ENCODE data around the gene IL17RD. TPM values are rescaled to one million over a fixed set of nuclear protein-coding genes. Genes with fewer than 3 reads are reported as not detected.

IL17RD gene
- total RNA-seq, 2 experiments from 2014 or later = not detected

- ChIA-PET CTCF (no interaction called here), POLR2A (interaction anchor here (0.7 kb wide), 1 partner anchor 21 kb away, joined by 3 read pairs; no protein-coding TSS in a partner anchor)
- H3K27me3 Mint-ChIP-seq = peaks cover 5% of the 10 kb centered on the region
- TF ChIP-seq, protein P1, sequence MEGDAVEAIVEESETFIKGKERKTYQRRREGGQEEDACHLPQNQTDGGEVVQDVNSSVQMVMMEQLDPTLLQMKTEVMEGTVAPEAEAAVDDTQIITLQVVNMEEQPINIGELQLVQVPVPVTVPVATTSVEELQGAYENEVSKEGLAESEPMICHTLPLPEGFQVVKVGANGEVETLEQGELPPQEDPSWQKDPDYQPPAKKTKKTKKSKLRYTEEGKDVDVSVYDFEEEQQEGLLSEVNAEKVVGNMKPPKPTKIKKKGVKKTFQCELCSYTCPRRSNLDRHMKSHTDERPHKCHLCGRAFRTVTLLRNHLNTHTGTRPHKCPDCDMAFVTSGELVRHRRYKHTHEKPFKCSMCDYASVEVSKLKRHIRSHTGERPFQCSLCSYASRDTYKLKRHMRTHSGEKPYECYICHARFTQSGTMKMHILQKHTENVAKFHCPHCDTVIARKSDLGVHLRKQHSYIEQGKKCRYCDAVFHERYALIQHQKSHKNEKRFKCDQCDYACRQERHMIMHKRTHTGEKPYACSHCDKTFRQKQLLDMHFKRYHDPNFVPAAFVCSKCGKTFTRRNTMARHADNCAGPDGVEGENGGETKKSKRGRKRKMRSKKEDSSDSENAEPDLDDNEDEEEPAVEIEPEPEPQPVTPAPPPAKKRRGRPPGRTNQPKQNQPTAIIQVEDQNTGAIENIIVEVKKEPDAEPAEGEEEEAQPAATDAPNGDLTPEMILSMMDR (IDR thresholded peaks at IDR 0.05) = no peak
- peaks cover 5% of the 10 kb centered on the region for H3K4me1 ChIP-seq (ENCODE audit: insufficient read depth, low read length)
- H3K9me3 Mint-ChIP-seq = no peaks in the 10 kb centered on the region
- H3K27me3 ChIP-seq (ENCODE audit: control insufficient read depth in 1 of 2, insufficient read depth in 2 of 2, low read length in 2 of 2) = peaks cover 0 to 9% of the 10 kb centered on the region in 2 experiments
- H3K36me3 Mint-ChIP-seq (ENCODE audit: low read depth) = no peaks in the 10 kb centered on the region
- DNase-seq (no peak), ATAC-seq (ENCODE audit: poor library complexity) (no peak)
- no peak overlapping the region for H3K27ac Mint-ChIP-seq
- H3K27ac ChIP-seq (ENCODE audit: low read depth in 1 of 2, low read length in 2 of 2) = no peak overlapping the region
- H3K36me3 ChIP-seq (ENCODE audit: insufficient read depth, low read length) = no peaks in the 10 kb centered on the region
- H3K4me1 Mint-ChIP-seq (ENCODE audit: low read depth) = no peaks in the 10 kb centered on the region
- H3K4me3 Mint-ChIP-seq = no peak overlapping the region
- intact Hi-C loops (cut with DNase I, micrococcal nuclease) = no loop called here
- no peaks in the 10 kb centered on the region for H3K9me3 ChIP-seq (ENCODE audit: control insufficient read depth in 1 of 2, insufficient read depth in 1 of 2, low read length in 2 of 2)
- H3K4me3 ChIP-seq (ENCODE audit: low read length) = no peak overlapping the region
These were observed 34.0 kb downstream of the IL17RD start for GRCh38 chr3:57131210-57131588.

DNA sequence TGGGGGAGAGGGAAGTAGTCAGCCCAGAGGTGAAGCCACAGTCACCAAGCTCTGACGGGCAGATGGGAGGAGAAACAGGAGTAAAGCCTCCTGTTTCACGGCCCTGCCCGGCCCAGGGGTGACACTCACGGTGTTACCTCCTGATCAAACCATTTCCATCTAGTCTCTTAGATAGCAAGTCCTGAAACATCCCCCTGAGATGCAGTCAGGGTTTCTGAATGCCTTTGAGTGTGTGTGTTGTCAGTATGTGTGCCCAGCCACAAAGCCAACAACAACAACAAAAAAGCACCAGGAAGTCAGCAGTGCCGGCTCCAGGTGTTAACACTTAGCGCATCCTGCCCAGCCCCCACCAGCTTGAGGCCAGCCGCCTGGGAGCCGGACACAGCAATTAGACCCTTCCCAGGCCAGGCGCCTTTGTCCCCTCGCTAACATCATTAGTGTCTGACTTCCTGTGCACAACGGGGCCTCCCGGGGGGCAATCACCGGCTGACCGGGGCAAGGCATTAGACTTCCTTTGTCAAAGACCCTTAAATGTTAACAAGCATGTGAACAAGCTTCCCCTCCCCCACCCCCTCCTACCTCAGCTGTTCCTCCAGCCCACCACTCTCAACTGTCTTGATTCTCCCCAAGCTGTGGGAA, 34.5 kb downstream of the IL17RD start:
- H3K9me3 Mint-ChIP-seq = no peaks in the 10 kb centered on the region
- peaks cover 5% of the 10 kb centered on the region for H3K27me3 Mint-ChIP-seq
- CTCF ChIA-PET = no interaction called here
- intact Hi-C loops (cut with DNase I, micrococcal nuclease) = no loop called here
- Histone ChIP-seq H3K4me3 (ENCODE audit: low read length) (no peak overlapping the region), H3K36me3 (ENCODE audit: insufficient read depth, low read length) (no peaks in the 10 kb centered on the region), H3K4me1 (ENCODE audit: insufficient read depth, low read length) (peaks cover 5% of the 10 kb centered on the region), H3K27ac (ENCODE audit: low read depth in 1 of 2, low read length in 2 of 2) (no peak overlapping the region), H3K9me3 (ENCODE audit: control insufficient read depth in 1 of 2, insufficient read depth in 1 of 2, low read length in 2 of 2) (no peaks in the 10 kb centered on the region), H3K27me3 (ENCODE audit: control insufficient read depth in 1 of 2, insufficient read depth in 2 of 2, low read length in 2 of 2) (peaks cover 0 to 9% of the 10 kb centered on the region in 2 experiments)
- H3K4me1 Mint-ChIP-seq (ENCODE audit: low read depth) = no peaks in the 10 kb centered on the region
- H3K27ac Mint-ChIP-seq = no peak overlapping the region
- DNase-seq (no peak), ATAC-seq (ENCODE audit: poor library complexity) (no peak)
- TF ChIP-seq, protein P1 (IDR thresholded peaks at IDR 0.05) = no peak
- no peaks in the 10 kb centered on the region for H3K36me3 Mint-ChIP-seq (ENCODE audit: low read depth)
- no peak overlapping the region for H3K4me3 Mint-ChIP-seq
- POLR2A ChIA-PET = interaction anchor here (0.7 kb wide), 1 partner anchor 20 kb away, joined by 3 read pairs; no protein-coding TSS in a partner anchor

- Mint-ChIP-seq H3K27me3 (peaks cover 5% of the 10 kb centered on the region), H3K4me3 (no peak overlapping the region), H3K27ac (no peak overlapping the region), H3K36me3 (ENCODE audit: low read depth) (no peaks in the 10 kb centered on the region), H3K9me3 (no peaks in the 10 kb centered on the region), H3K4me1 (ENCODE audit: low read depth) (no peaks in the 10 kb centered on the region)
- TF ChIP-seq, protein P1 (IDR thresholded peaks at IDR 0.05) = no peak
- no peaks in the 10 kb centered on the region for H3K36me3 ChIP-seq (ENCODE audit: insufficient read depth, low read length)
- ChIA-PET POLR2A (no interaction called here), CTCF (no interaction called here)
- DNase-seq (no peak), ATAC-seq (ENCODE audit: poor library complexity) (no peak)
- no peak overlapping the region for H3K27ac ChIP-seq (ENCODE audit: low read depth in 1 of 2, low read length in 2 of 2)
- H3K4me3 ChIP-seq (ENCODE audit: low read length) = no peak overlapping the region
- H3K4me1 ChIP-seq (ENCODE audit: insufficient read depth, low read length) = peaks cover 5% of the 10 kb centered on the region
- intact Hi-C loops (cut with DNase I, micrococcal nuclease) = no loop called here
- H3K9me3 ChIP-seq (ENCODE audit: control insufficient read depth in 1 of 2, insufficient read depth in 1 of 2, low read length in 2 of 2) = no peaks in the 10 kb centered on the region
- peaks cover 0 to 9% of the 10 kb centered on the region in 2 experiments for H3K27me3 ChIP-seq (ENCODE audit: control insufficient read depth in 1 of 2, insufficient read depth in 2 of 2, low read length in 2 of 2)
These were observed 36.1 kb downstream of the IL17RD start for GRCh38 chr3:57128826-57129667.

Measured in CD4-positive, alpha-beta T cell (primary cell).